H9 (cell line): ENCODE results near the gene MMD. TPM values are rescaled to one million over a fixed set of nuclear protein-coding genes. Genes with fewer than 3 reads are reported as not detected.
"Not testable (repeated sequence)": the region's sequence is repeated elsewhere in the genome, so short reads cannot be mapped to it uniquely, and the experiment has no call there.

Experiments
- DNase-seq: peaks from one replicate; pipeline ENCODE4 v3.0.0-alpha.2; 2017
- H2AFZ ChIP-seq: one replicate; pipeline ENCODE4 v1.6.1; 2013; ENCODE audit warnings: mild to moderate bottlenecking, low read length, control low read depth, moderate library complexity
- H2AK5ac ChIP-seq: 2 replicates; pipeline ENCODE4 v1.6.1; 2013; ENCODE audit warnings: low read length, control low read depth, mixed read lengths; ENCODE audit not compliant: insufficient read length
- H2BK120ac ChIP-seq: one replicate; pipeline ENCODE4 v1.6.1; 2013; ENCODE audit warnings: low read depth, mild to moderate bottlenecking, low read length, control low read depth, inconsistent platforms; ENCODE audit not compliant: poor library complexity, severe bottlenecking
- H2BK12ac ChIP-seq: 2 replicates; pipeline ENCODE4 v1.6.1; 2013; ENCODE audit warnings: low read length, control low read depth, mixed read lengths, low read depth; ENCODE audit not compliant: insufficient read length
- H2BK15ac ChIP-seq: 2 replicates; pipeline ENCODE4 v1.6.1; 2013; ENCODE audit warnings: low read depth, low read length, control low read depth
- H2BK20ac ChIP-seq: one replicate; pipeline ENCODE4 v1.6.1; 2013; ENCODE audit warnings: low read depth, mild to moderate bottlenecking, low read length, control low read depth, inconsistent platforms; ENCODE audit not compliant: poor library complexity, severe bottlenecking
- H2BK5ac ChIP-seq: 2 replicates; pipeline ENCODE4 v1.6.1; 2013; ENCODE audit warnings: low read length, control low read depth, mixed read lengths; ENCODE audit not compliant: insufficient read length
- H3K14ac ChIP-seq: 2 replicates; pipeline ENCODE4 v1.6.1; 2013; ENCODE audit warnings: low read length, control low read depth; ENCODE audit not compliant: insufficient read depth
- H3K18ac ChIP-seq: 2 replicates; pipeline ENCODE4 v1.6.1; 2013; ENCODE audit warnings: low read depth, mild to moderate bottlenecking, mixed read lengths, low read length, control low read depth; ENCODE audit not compliant: insufficient read length
- H3K23ac ChIP-seq: 2 replicates; pipeline ENCODE4 v1.6.1; 2013; ENCODE audit warnings: low read length, control low read depth, mixed read lengths, low read depth; ENCODE audit not compliant: insufficient read length
- H3K23me2 ChIP-seq: 2 replicates; pipeline ENCODE4 v1.6.1; 2013; ENCODE audit warnings: low read depth, mild to moderate bottlenecking, mixed read lengths, low read length, control low read depth; ENCODE audit not compliant: insufficient read length, poor library complexity, severe bottlenecking
- H3K27ac ChIP-seq: 2 replicates; pipeline ENCODE4 v1.5.1; 2013; ENCODE audit warnings: low read length, control low read depth, mixed read lengths, low read depth; ENCODE audit not compliant: insufficient read length
- H3K27me3 ChIP-seq: 2 replicates; pipeline ENCODE4 v1.6.1; 2013; ENCODE audit warnings: low read length, control low read depth, inconsistent platforms; ENCODE audit not compliant: insufficient read depth
- H3K4ac ChIP-seq: 2 replicates; pipeline ENCODE4 v1.6.1; 2013; ENCODE audit warnings: low read depth, mild to moderate bottlenecking, control low read depth, inconsistent platforms, low read length, moderate library complexity
- H3K4me1 ChIP-seq: 2 replicates; pipeline ENCODE4 v1.6.1; 2013; ENCODE audit warnings: low read length, control low read depth, inconsistent platforms; ENCODE audit not compliant: insufficient read depth
- H3K4me2 ChIP-seq: 2 replicates; pipeline ENCODE4 v1.6.1; 2013; ENCODE audit warnings: low read length, control low read depth, mixed read lengths; ENCODE audit not compliant: insufficient read length, insufficient read depth
- H3K56ac ChIP-seq: 2 replicates; pipeline ENCODE4 v1.6.1; 2013; ENCODE audit warnings: low read depth, mild to moderate bottlenecking, mixed read lengths, low read length, control low read depth; ENCODE audit not compliant: insufficient read length
- H3K79me1 ChIP-seq: 2 replicates; pipeline ENCODE4 v1.6.1; 2013; ENCODE audit warnings: low read depth, mild to moderate bottlenecking, moderate library complexity, low read length, control low read depth, inconsistent platforms; ENCODE audit not compliant: insufficient read depth, poor library complexity, severe bottlenecking
- H3K79me2 ChIP-seq: 2 replicates; pipeline ENCODE4 v1.6.1; 2013; ENCODE audit warnings: low read length, control low read depth, inconsistent platforms; ENCODE audit not compliant: insufficient read depth
- H3K9ac ChIP-seq: 2 replicates; pipeline ENCODE4 v1.6.1; 2013; ENCODE audit warnings: low read length, control low read depth, mixed read lengths; ENCODE audit not compliant: insufficient read length; ENCODE audit errors: extremely low read depth
- H3K9me3 ChIP-seq: one replicate; pipeline ENCODE4 v1.6.1; 2013; ENCODE audit warnings: low read depth, low read length, inconsistent platforms; ENCODE audit not compliant: control insufficient read depth
- H3T11ph ChIP-seq: one replicate; pipeline ENCODE4 v1.6.1; 2013; ENCODE audit warnings: mild to moderate bottlenecking, low read length, control low read depth, inconsistent platforms
- H4K20me1 ChIP-seq: one replicate; pipeline ENCODE4 v1.6.1; 2013; ENCODE audit not compliant: control insufficient read depth, insufficient read length, insufficient read depth
- H4K5ac ChIP-seq: 2 replicates; pipeline ENCODE4 v1.6.1; 2013; ENCODE audit warnings: low read depth, mild to moderate bottlenecking, mixed read lengths, low read length, control low read depth; ENCODE audit not compliant: insufficient read length
- H4K8ac ChIP-seq: replicated peaks from 2 replicates; pipeline ENCODE4 v1.6.1; 2013; ENCODE audit warnings: low read length, control low read depth, mixed read lengths, low read depth; ENCODE audit not compliant: insufficient read length
- H4K91ac ChIP-seq: 2 replicates; pipeline ENCODE4 v1.6.1; 2013; ENCODE audit warnings: low read depth, mild to moderate bottlenecking, moderate library complexity, mixed read lengths, low read length, control low read depth; ENCODE audit not compliant: insufficient read length
- H3K27ac Mint-ChIP-seq, 3 experiments: 2 replicates in 2 of 3; 3 replicates in 1 of 3; pipeline ENCODE4 v1.8.0; 2020 to 2021; ENCODE audit warnings: mixed read lengths in 3 of 3, mild to moderate bottlenecking in 1 of 3, moderate library complexity in 1 of 3
- H3K27me3 Mint-ChIP-seq: 2 replicates; pipeline ENCODE4 v1.8.0; 2021; ENCODE audit warnings: low read depth, mild to moderate bottlenecking, moderate library complexity, mixed read lengths
- H3K36me3 Mint-ChIP-seq, 3 experiments: 2 replicates in 2 of 3; 3 replicates in 1 of 3; pipeline ENCODE4 v1.8.0; 2020 to 2021; ENCODE audit warnings: low read depth in 3 of 3, mixed read lengths in 3 of 3; ENCODE audit not compliant: insufficient read depth in 1 of 3
- H3K4me1 Mint-ChIP-seq, 2 experiments: 2 replicates each; pipeline ENCODE4 v1.8.0; 2020; ENCODE audit warnings: mixed read lengths in 2 of 2
- H3K4me3 Mint-ChIP-seq, 2 experiments: 2 replicates in 1 of 2; 3 replicates in 1 of 2; pipeline ENCODE4 v1.8.0; 2020 to 2021; ENCODE audit warnings: mild to moderate bottlenecking in 2 of 2, mixed read lengths in 2 of 2, moderate library complexity in 1 of 2
- H3K9me3 Mint-ChIP-seq, 2 experiments: 2 replicates in 1 of 2; 3 replicates in 1 of 2; pipeline ENCODE4 v1.8.0; 2020; ENCODE audit warnings: mild to moderate bottlenecking in 2 of 2, mixed read lengths in 2 of 2, moderate library complexity in 1 of 2
- WGBS: extraction: QIAGEN DNeasy Blood & Tissue Kit; methylation state at CpG from one replicate; pipeline ENCODE4 v1.1.7; 2013; ENCODE audit warnings: missing lambda C conversion rate, low lambda C conversion rate, mixed read lengths; ENCODE audit not compliant: insufficient read length; ENCODE audit errors: extremely low coverage; 5-methylcytosine and 5-hydroxymethylcytosine counted together
- total RNA-seq: library from RNA; stranded (reverse); gene quantifications from 2 replicates; pipeline ENCODE4 v1.2.1, GENCODE V29; 2021
- TF ChIP-seq, protein P1 (sequence below): fragments of 200-600 bp; sonication (generic); conservative IDR thresholded peaks from 3 replicates; pipeline ENCODE4 v1.8.0; 2021; ENCODE audit warnings: antibody characterized with exemption, mild to moderate bottlenecking

The MMD gene
- total RNA-seq, 1 experiment from 2014 or later = 24.0 TPM

DNA sequence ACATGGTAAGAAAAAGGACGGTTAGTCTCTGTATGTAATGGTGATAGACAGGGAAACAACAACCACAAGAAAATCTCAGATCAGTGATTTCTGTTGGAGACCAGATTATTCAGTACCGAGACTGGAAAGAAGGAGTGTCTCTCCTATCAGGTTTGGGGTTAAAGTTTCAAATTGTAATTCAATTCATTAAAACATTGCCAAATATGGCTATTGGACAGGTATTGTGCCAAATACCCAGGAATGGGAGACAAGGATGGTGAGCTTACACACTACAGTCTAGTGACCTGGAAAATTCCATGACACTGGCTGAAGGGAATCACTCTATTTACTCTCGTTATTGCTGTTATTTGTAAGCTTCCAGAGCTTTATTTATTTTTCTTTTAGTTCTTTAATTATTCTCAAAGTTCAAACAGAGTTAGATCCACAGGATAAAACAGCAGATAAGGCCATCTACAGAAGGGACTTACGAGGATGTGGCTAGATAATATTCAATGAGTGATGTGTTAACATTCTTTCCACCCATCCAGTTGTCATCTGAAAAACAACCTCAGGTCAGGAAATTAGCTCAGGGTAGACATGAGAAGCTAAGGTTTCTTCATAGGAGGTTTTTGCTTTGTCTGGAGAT lies 25.1 kb upstream of the MMD start:
- Mint-ChIP-seq H3K27ac (no peak overlapping the region), H3K9me3 (peaks cover 0 to 4% of the 10 kb centered on the region in 2 experiments; a peak in 1 of 5 replicates)
- no peak overlapping the region for H2BK12ac ChIP-seq

GRCh38 chr17:55446004-55446403 lies 24.4 kb upstream of the MMD start:
- H3K23me2 ChIP-seq, H3K9ac ChIP-seq, DNase-seq, H3K18ac ChIP-seq, H2AFZ ChIP-seq, H3K9me3 Mint-ChIP-seq, H3K4me2 ChIP-seq, H3K79me2 ChIP-seq, H4K91ac ChIP-seq, H3K4me3 Mint-ChIP-seq, H2BK20ac ChIP-seq, H2AK5ac ChIP-seq, H3K27me3 ChIP-seq, H2BK12ac ChIP-seq, H3K4me1 ChIP-seq, H3K79me1 ChIP-seq, H3K27ac Mint-ChIP-seq, H4K20me1 ChIP-seq, H3K56ac ChIP-seq, H3K14ac ChIP-seq, H4K5ac ChIP-seq, H3T11ph ChIP-seq, H3K27ac ChIP-seq, H2BK120ac ChIP-seq, H3K27me3 Mint-ChIP-seq, H3K4ac ChIP-seq, H2BK5ac ChIP-seq, H3K23ac ChIP-seq, H2BK15ac ChIP-seq, H3K36me3 Mint-ChIP-seq, H3K9me3 ChIP-seq, H4K8ac ChIP-seq: not testable (repeated sequence)
- peaks cover 9 to 15% of the 10 kb centered on the region in 2 experiments for H3K4me1 Mint-ChIP-seq
- no CpG with 5 or more reads among the region's 4 CpGs for WGBS

More for the DNA sequence above, 25.1 kb upstream of the MMD start:
- Histone ChIP-seq H3K23me2 (no peaks in the 10 kb centered on the region), H3K18ac (no peak overlapping the region), H3K4me2 (no peak overlapping the region), H3K79me2 (no peaks in the 10 kb centered on the region), H2BK120ac (no peak overlapping the region), H3K27ac (no peak overlapping the region), H3T11ph (no peak overlapping the region), H3K56ac (no peak overlapping the region), H4K20me1 (no peaks in the 10 kb centered on the region), H2AFZ (no peak overlapping the region), H2BK15ac (no peak overlapping the region), H3K23ac (no peak overlapping the region), H3K79me1 (no peaks in the 10 kb centered on the region), H4K91ac (no peak overlapping the region), H4K8ac (no peak overlapping the region), H2BK20ac (no peak overlapping the region), H2BK5ac (no peak overlapping the region), H3K9me3 (no peaks in the 10 kb centered on the region), H3K9ac (no peak overlapping the region), H3K14ac (no peak overlapping the region), H3K4ac (no peak overlapping the region), H2AK5ac (no peak overlapping the region), H3K27me3 (no peaks in the 10 kb centered on the region), H4K5ac (no peak overlapping the region), H3K4me1 (no peaks in the 10 kb centered on the region; the same call in 1 of the 2 replicates)
- Mint-ChIP-seq H3K4me1 (peaks cover 9 to 15% of the 10 kb centered on the region in 2 experiments), H3K4me3 (no peak overlapping the region), H3K36me3 (no peaks in the 10 kb centered on the region), H3K27me3 (no peaks in the 10 kb centered on the region; the same call in 1 of the 2 replicates)
- TF ChIP-seq, protein P1, sequence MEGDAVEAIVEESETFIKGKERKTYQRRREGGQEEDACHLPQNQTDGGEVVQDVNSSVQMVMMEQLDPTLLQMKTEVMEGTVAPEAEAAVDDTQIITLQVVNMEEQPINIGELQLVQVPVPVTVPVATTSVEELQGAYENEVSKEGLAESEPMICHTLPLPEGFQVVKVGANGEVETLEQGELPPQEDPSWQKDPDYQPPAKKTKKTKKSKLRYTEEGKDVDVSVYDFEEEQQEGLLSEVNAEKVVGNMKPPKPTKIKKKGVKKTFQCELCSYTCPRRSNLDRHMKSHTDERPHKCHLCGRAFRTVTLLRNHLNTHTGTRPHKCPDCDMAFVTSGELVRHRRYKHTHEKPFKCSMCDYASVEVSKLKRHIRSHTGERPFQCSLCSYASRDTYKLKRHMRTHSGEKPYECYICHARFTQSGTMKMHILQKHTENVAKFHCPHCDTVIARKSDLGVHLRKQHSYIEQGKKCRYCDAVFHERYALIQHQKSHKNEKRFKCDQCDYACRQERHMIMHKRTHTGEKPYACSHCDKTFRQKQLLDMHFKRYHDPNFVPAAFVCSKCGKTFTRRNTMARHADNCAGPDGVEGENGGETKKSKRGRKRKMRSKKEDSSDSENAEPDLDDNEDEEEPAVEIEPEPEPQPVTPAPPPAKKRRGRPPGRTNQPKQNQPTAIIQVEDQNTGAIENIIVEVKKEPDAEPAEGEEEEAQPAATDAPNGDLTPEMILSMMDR = no peak
- no peak for DNase-seq
- WGBS = no CpG with 5 or more reads among the region's 4 CpGs
